Erythroblast (primary cell): ENCODE results near the gene ZNF653.

Source experiments
- GATA1 ChIP-seq: IDR thresholded peaks from 2 replicates; pipeline ENCODE4 v1.6.1; 2011; ENCODE audit warnings: low read depth, mild to moderate bottlenecking, control low read depth, low read length, moderate library complexity
- POLR2A ChIP-seq: IDR thresholded peaks from 2 replicates; pipeline ENCODE4 v1.6.1; 2011; ENCODE audit warnings: mild to moderate bottlenecking, low read length

DNA sequence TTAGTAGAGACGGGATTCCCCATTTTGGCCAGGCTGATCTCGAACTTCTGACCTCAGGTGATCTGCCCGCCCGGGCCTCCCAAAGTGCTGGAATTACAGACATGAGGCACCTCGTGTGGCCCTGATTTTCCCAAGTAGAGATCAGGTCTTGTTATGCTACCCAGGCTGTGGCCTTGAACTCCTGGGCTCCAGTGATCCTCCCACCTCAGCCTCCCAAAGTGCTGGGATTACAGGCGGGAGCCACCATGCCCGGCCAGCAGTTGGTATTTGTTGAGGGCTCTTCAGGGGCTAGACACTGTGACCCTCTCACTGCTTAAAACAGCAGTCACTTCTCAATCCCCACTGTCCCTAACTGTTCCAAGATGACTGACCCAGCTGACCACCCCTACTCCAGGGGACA, 16.3 kb downstream of the ZNF653 start:
- TF ChIP-seq POLR2A (no peak), GATA1 (no peak)
